Inflammatory macrophage (primary cell): Measurements from ENCODE around the gene GIPC1.
"Not testable (repeated sequence)": the region's sequence is repeated elsewhere in the genome, so short reads cannot be mapped to it uniquely, and the experiment has no call there.

Experiments
- DNase-seq, 2 donors: peaks; one replicate each; pipeline ENCODE4 v3.0.0-alpha.2; 2020 to 2022

The GIPC1 gene

DNA sequence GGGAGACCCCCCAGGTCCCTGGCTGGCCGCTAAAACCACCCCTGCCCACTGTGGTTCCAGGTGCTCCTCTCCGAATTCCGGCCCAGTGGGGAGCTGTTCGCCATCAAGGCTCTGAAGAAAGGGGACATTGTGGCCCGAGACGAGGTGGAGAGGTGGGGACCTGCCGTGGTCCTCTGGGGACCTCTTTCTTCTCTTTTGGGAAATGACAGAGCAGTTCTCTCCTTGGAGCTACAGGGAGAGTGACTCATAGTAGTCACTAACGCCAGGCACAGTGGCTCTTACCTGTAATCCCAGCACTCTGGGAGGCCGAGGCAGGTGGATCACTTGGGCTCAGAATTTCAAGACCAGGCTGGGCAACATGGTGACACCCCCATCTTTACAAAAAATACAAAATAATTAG, 28.1 kb downstream of the GIPC1 start:
- no peak for DNase-seq

- no peak for DNase-seq
Observed at GRCh38 chr19:14467391-14467790, 28.5 kb downstream of the GIPC1 start.

GRCh38 chr19:14463747-14464146, 32.2 kb downstream of the GIPC1 start:
- DNase-seq, result no peak

DNA sequence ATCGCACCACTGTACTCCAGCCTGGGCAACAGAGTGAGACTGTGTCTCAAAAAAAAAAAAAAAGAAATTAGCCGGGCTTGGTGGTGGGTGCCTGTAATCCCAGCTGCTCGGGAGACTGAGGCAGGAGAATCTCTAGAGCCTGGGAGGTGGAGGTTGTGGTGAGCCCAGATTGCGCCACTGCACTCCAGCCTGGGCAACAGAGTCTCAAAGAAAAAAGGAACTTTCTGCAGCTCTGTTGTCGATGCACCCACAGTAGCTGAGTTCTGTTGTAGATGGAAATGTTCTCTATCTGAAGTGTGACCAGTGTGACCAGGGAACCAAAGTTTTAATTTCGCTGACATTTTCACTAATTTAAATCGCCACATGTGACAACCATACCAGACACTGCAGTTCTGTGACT, 33.5 kb downstream of the GIPC1 start:
- peak; percentile 34 to 42 for DNase-seq

DNA sequence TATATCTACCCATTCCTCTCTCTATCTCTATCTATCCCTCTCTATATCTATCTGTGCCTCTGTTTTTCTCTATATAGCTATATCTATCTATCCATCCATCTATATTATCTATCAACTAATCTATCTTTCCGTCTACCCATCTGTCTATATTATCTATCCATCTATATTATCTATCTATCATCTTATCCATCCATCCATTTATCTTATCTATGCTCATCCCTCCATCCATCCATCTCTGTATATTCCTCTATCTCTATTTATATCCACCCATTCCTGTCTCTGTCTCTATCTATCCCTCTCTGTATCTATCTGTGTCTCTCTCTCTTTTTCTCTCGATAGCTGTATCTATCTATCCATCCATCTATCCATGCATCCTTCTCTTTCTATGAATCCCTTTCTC, 35.0 kb downstream of the GIPC1 start:
- no peak for DNase-seq

- DNase-seq, result no peak
Observed at GRCh38 chr19:14459703-14460102, 36.2 kb downstream of the GIPC1 start.

GRCh38 chr19:14452303-14452702, 43.6 kb downstream of the GIPC1 start:
- DNase-seq, result not testable (repeated sequence)

- no peak for DNase-seq
Observed at GRCh38 chr19:14450876-14451275, 45.1 kb downstream of the GIPC1 start.

- peak; percentile 36 to 72 for DNase-seq
Observed at GRCh38 chr19:14450168-14450874, 45.6 kb downstream of the GIPC1 start.

DNA sequence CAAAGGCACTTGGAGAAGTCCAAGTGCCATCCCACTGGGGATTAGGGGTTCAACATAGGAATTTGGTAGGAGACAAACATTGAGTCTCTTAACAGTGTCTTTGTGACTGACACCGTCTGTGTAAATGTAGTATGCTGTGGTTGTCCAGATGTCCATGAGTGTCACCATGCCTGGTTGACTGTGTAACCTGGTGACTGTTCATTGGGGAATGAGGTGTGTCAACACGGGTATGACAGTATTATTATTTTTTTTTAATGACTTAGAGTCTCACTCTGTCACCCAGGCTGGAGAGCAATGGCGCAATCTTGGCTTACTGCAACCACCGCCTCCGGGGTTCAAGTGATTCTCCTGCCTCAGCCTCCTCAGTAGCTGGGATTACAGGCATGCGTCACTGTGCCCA, 46.6 kb downstream of the GIPC1 start:
- DNase-seq, result peak in 1 of 2 donors; percentile 9

DNA sequence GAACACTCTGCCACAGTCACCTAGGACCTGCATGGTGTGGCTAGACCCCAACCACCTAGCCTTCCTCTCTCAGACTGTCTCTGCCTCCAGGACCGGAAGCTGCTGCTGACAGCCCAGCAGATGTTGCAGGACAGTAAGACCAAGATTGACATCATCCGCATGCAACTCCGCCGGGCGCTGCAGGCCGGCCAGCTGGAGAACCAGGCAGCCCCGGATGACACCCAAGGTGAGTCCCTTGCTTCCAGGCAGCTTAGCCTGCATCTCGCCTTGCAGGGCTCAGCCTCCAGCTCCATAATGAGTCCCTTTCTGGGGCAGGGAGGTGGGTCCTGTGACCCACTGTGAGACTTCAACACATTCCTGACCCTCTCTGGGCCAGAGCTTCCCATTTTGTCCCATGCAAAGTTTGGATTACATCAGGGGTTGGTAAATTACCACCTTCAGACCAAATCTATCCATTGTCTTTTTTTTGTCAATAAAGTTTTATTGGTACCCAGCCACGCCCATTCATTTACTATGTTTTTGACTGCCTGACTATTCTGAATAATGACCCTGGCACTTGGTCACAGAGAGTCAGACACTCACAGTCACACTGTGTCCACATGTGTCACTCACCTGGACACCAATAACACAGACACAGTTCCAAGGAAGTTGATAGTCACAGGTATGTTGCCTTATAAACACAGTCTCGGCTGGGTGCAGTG, 49.4 kb downstream of the GIPC1 start:
- DNase-seq, result no peak

DNA sequence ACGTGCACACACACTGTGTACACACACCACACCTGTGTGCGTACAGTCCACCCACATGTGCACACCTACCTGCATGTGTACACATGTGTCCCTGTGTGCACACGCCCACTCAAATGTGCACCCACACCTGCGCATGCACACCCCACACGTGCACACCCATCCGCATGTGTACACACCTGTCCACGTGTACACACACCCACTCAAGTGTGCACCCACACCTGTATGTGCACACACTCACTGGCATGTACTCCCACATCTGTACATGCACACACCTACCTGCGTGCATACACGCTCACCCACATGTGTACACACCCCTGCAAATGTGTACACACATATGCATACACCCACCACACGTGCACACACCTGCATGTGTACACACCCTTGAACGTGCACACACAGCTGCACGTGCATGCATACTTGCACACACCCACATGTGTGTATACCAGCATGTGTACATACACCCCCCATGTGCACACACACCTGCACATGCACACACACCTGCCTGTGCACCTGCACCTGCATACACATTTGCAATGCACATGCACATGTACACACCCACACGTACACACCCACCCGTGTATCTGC, 52.2 kb downstream of the GIPC1 start:
- DNase-seq, result no peak

GRCh38 chr19:14442891-14443631, 52.9 kb downstream of the GIPC1 start:
- DNase-seq, result no peak

GRCh38 chr19:14441041-14441938, 54.6 kb downstream of the GIPC1 start:
- no peak for DNase-seq

DNA sequence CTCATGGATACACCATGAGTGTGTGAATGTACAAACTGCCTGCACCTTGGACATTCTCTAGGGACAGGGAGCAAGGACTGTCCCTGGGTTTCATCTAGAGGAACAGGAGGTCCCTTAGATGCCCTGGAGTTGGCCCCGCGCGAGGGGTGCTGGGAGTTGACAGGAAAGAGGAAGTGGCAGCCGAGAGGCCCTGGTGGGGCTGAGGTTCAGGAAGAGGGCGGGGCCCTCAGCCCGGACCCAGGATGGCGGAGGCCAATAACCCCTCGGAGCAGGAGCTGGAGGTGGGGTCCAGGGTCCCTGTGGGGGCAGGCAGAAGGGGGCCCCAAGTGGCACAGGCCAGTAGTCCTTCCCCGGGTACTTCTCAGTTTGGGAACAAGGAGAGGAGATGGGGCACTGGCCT, 55.9 kb downstream of the GIPC1 start:
- DNase-seq, result peak; percentile 89

DNA sequence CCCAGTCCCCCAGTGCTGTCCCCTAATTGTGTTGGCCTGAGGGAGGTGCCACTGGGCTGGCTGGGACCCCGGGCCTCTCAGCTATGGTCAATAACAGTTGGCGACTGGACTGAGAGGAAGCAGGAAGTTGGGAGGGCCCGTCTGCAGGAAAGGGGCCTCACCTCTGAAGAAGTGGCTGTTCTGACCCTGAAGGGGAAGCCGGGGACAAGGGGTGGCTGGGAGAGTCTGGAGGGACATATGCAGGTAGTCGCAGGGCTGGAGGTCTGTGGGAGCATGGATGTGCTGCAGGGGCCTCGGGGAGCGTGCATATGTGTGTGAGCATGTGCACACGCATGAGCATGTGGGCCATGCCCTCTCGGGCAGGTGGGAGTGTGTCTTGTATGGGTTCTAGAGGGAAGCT, 56.9 kb downstream of the GIPC1 start:
- DNase-seq, result no peak

GRCh38 chr19:14437578-14438140, 58.3 kb downstream of the GIPC1 start:
- DNase-seq, result no peak

GRCh38 chr19:14435320-14436050, 60.4 kb downstream of the GIPC1 start:
- no peak for DNase-seq

DNA sequence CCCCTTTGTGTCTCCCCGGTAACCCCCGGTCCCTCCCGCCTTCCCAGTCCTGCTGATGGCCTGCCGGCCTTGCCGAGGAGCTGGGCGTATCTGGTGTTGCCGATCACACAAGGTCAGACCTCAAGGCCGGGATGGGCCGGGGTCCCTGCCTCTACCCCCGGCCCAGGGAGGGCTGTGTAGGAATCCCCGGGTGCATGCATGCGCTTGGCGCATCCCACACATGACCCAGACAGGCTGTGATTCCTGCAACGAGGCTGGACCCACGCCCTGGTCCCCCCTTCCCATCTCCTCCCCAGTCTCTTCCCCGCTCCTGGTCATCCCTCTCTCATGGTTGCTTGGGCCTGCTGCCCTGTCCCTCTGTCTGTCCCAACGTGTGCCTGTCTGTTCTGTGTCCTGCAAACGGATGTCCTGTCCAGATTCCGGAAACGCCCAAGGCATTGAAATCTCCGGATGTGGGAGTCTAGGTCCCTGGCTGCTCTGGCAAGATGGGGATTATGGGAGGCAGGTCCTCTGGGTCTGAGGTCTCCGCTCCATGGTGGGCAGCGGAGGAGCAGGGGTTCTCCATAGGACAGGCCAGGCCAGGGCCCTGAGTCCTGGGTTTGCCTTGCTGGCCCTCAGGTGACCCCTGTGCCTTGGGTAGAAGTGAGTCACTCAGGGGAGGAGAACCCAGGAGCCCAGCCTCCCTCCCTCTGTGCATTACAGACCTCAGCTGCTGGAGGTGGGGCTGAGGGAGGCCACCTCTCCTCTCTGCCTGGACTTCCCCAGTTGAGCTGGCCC, 61.2 kb downstream of the GIPC1 start:
- peak in 1 of 2 donors; percentile 54 for DNase-seq
